Measurements from ENCODE around the gene ITSN1. TPM values are rescaled to one million over a fixed set of nuclear protein-coding genes. Genes with fewer than 3 reads are reported as not detected.

ITSN1 gene
- total RNA-seq, 1 experiment from 2014 or later, result 30.6 TPM

DNA sequence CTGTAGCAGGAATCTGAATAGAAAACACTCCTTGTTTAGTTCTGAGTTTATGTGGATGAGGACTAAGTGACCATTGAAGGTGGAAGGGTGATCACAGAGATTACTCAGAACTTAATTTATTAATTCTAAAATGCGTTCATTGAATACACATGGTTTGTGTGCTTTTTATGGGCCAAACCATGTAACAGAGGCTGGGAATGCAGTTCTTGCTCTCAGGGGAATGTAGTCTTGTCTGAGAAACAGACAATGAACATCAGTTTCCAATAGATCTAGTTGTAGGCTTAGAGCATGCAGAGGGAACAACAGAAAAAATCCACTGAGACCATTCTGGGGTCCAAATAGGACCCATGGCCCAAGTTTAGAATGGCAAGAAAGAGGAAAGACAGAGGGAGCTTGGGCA, 46.1 kb downstream of the ITSN1 start:
- CTCF ChIA-PET, result no interaction called here
- Mint-ChIP-seq H3K4me1 (ENCODE audit: low read depth, unreplicated experiment) (peaks cover 19% of the 10 kb centered on the region), H3K27ac (ENCODE audit: unreplicated experiment) (no peak overlapping the region), H3K9me3 (ENCODE audit: low read depth, unreplicated experiment) (no peaks in the 10 kb centered on the region), H3K4me3 (ENCODE audit: low read depth, unreplicated experiment) (no peak overlapping the region), H3K36me3 (ENCODE audit: insufficient read depth, unreplicated experiment) (peaks cover under 1% of the 10 kb centered on the region), H3K27me3 (ENCODE audit: unreplicated experiment) (no peaks in the 10 kb centered on the region)
- BruUV-seq (replicated peaks), result no TSS peak
- intact Hi-C loops (cut with micrococcal nuclease; ENCODE audit: unreplicated experiment), result loop anchor here (5.0 kb wide), 1 partner anchor 46 kb away; the partner anchor contains the start of genes CRYZL1 and ITSN1
- TF ChIP-seq, protein P1, sequence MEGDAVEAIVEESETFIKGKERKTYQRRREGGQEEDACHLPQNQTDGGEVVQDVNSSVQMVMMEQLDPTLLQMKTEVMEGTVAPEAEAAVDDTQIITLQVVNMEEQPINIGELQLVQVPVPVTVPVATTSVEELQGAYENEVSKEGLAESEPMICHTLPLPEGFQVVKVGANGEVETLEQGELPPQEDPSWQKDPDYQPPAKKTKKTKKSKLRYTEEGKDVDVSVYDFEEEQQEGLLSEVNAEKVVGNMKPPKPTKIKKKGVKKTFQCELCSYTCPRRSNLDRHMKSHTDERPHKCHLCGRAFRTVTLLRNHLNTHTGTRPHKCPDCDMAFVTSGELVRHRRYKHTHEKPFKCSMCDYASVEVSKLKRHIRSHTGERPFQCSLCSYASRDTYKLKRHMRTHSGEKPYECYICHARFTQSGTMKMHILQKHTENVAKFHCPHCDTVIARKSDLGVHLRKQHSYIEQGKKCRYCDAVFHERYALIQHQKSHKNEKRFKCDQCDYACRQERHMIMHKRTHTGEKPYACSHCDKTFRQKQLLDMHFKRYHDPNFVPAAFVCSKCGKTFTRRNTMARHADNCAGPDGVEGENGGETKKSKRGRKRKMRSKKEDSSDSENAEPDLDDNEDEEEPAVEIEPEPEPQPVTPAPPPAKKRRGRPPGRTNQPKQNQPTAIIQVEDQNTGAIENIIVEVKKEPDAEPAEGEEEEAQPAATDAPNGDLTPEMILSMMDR (IDR thresholded peaks at IDR 0.05; ENCODE audit: unreplicated experiment), result no peak
- DNase-seq, result no peak

DNA sequence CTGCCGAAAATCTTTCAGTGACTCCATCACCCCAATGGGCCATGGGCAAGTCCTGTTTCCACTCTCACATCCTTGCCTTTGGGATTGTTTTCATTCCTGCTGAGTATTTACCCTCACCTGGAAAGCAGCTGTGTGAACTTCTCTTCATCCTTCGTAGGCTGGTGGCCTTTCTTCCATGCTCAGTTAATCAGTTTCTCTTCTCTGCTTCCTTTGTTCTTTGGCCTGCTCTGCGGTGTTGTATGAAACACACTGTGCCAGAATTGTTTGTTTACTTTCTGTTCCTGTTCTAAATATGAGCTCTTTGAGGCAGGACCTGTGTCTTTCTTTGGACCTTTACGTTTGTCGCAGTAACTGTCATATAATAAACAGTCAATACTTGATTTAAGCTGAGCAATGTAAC, 48.6 kb downstream of the ITSN1 start:
- Mint-ChIP-seq H3K9me3 (ENCODE audit: low read depth, unreplicated experiment) (no peaks in the 10 kb centered on the region), H3K27me3 (ENCODE audit: unreplicated experiment) (no peaks in the 10 kb centered on the region), H3K4me3 (ENCODE audit: low read depth, unreplicated experiment) (no peak overlapping the region), H3K27ac (ENCODE audit: unreplicated experiment) (no peak overlapping the region), H3K4me1 (ENCODE audit: low read depth, unreplicated experiment) (peaks cover 9% of the 10 kb centered on the region), H3K36me3 (ENCODE audit: insufficient read depth, unreplicated experiment) (no peaks in the 10 kb centered on the region)
- BruUV-seq (replicated peaks), result no TSS peak
- CTCF ChIA-PET, result interaction anchor here (0.9 kb wide), 1 partner anchor 271 kb away, joined by 6 read pairs; no protein-coding TSS in a partner anchor
- no peak for DNase-seq
- intact Hi-C loops (cut with micrococcal nuclease; ENCODE audit: unreplicated experiment), result no loop called here
- TF ChIP-seq, protein P1 (IDR thresholded peaks at IDR 0.05; ENCODE audit: unreplicated experiment), result no peak

DNA sequence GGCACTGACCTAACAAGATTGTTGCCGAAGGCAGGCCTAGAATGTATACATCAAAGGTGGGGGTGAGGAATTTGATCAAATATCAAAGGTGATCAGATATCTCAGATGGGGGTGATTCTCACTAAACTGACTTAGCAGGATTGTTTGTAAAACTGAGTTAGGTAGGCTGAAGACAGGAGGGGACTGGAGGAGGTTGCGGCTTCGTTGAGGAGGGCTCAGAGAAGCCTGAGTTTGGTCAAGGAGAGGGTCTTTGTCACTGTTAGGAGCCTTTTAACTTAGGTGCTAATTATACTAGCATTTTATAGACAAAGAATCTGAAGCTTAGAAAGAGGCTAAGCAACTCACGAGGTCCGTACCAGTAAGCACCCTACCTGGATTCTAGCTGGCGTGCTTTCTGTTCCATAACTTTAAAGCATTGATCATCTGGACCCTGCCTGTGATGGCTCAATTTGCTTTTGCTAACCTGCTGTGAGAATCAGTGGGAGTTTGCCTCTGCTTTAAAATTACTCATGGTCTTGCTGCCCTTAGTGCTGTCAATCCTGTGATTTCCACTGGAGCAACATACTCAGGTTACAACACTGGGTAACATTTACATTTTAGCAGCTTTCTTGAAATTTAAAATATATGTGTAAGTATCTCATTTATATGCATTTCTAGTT, 49.8 kb downstream of the ITSN1 start:
- no TSS peak for BruUV-seq (replicated peaks)
- no peak for DNase-seq
- Mint-ChIP-seq H3K27me3 (ENCODE audit: unreplicated experiment) (no peaks in the 10 kb centered on the region), H3K27ac (ENCODE audit: unreplicated experiment) (no peak overlapping the region), H3K4me1 (ENCODE audit: low read depth, unreplicated experiment) (no peaks in the 10 kb centered on the region), H3K9me3 (ENCODE audit: low read depth, unreplicated experiment) (no peaks in the 10 kb centered on the region), H3K36me3 (ENCODE audit: insufficient read depth, unreplicated experiment) (no peaks in the 10 kb centered on the region), H3K4me3 (ENCODE audit: low read depth, unreplicated experiment) (no peak overlapping the region)
- TF ChIP-seq, protein P1 (IDR thresholded peaks at IDR 0.05; ENCODE audit: unreplicated experiment), result no peak
- CTCF ChIA-PET, result no interaction called here
- intact Hi-C loops (cut with micrococcal nuclease; ENCODE audit: unreplicated experiment), result no loop called here

DNA sequence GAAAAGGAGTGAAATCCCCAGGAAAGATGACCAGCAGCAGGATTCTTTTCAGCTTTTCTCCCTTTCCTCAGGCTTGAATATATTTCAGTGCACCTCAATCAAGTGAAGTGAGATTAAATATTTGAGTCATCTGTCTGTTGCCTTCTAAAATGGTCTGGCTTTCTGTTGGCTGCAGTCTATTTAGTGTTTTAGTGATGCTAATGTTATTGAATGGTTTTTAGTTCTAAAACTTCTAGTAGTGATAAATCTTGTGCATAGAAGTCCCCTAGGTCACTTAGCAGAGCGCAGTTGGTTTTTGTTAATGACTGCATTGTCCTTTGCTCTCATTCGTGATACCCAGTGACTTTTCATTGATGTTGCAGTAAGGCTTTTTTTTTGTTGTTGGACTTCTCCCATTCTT, 53.5 kb downstream of the ITSN1 start:
- TF ChIP-seq, protein P1 (IDR thresholded peaks at IDR 0.05; ENCODE audit: unreplicated experiment), result no peak
- Mint-ChIP-seq H3K4me1 (ENCODE audit: low read depth, unreplicated experiment) (no peaks in the 10 kb centered on the region), H3K9me3 (ENCODE audit: low read depth, unreplicated experiment) (no peaks in the 10 kb centered on the region), H3K27ac (ENCODE audit: unreplicated experiment) (no peak overlapping the region), H3K36me3 (ENCODE audit: insufficient read depth, unreplicated experiment) (no peaks in the 10 kb centered on the region), H3K4me3 (ENCODE audit: low read depth, unreplicated experiment) (no peak overlapping the region), H3K27me3 (ENCODE audit: unreplicated experiment) (no peaks in the 10 kb centered on the region)
- DNase-seq, result no peak
- CTCF ChIA-PET, result no interaction called here
- no TSS peak for BruUV-seq (replicated peaks)
- intact Hi-C loops (cut with micrococcal nuclease; ENCODE audit: unreplicated experiment), result no loop called here
